WTC11 (cell line): ENCODE measurements around the gene DUT. TPM values are rescaled to one million over a fixed set of nuclear protein-coding genes. Genes with fewer than 3 reads are reported as not detected.

Experiments used
- ATAC-seq: fragments of 200-7000 bp; cut with Tn5 transposase; 2 replicates; pipeline ENCODE4 v1.10.0; 2021; ENCODE audit warnings: mild to moderate bottlenecking, moderate library complexity
- CTCF ChIA-PET: fragments of 300-600 bp; sonication (Branson Sonifier 250); formaldehyde crosslinking; loops from one replicate; lab custom pipeline; 2021; ENCODE audit warnings: antibody characterized with exemption; lab: Charles Lee
- POLR2A ChIA-PET: fragments of 350-600 bp; sonication (Branson Sonifier 250); formaldehyde crosslinking; loops from one replicate; lab custom pipeline; 2021; ENCODE audit warnings: antibody characterized with exemption; lab: Charles Lee
- DNase-seq: peaks from one replicate; pipeline ENCODE4 v3.0.0; 2021; ENCODE audit warnings: low spot score
- H3K27ac Mint-ChIP-seq: 2 replicates; pipeline ENCODE4 v1.8.0; 2021; ENCODE audit warnings: mixed read lengths
- H3K27me3 Mint-ChIP-seq: 2 replicates; pipeline ENCODE4 v1.8.0; 2021; ENCODE audit warnings: low read depth, mild to moderate bottlenecking, moderate library complexity, mixed read lengths
- H3K36me3 Mint-ChIP-seq: 2 replicates; pipeline ENCODE4 v1.8.0; 2021; ENCODE audit warnings: mixed read lengths
- H3K4me1 Mint-ChIP-seq: 2 replicates; pipeline ENCODE4 v1.8.0; 2022; ENCODE audit warnings: mixed read lengths
- H3K4me3 Mint-ChIP-seq: 2 replicates; pipeline ENCODE4 v1.8.0; 2021; ENCODE audit warnings: mild to moderate bottlenecking, moderate library complexity, mixed read lengths
- H3K9me3 Mint-ChIP-seq: 2 replicates; pipeline ENCODE4 v1.8.0; 2021; ENCODE audit warnings: mixed read lengths
- ELF4 ChIP-seq: sonication (generic); formaldehyde crosslinking; IDR thresholded peaks from 2 replicates; pipeline ENCODE4 v1.8.1; 2022; ENCODE audit warnings: low read depth, mild to moderate bottlenecking, moderate library complexity, missing genetic modification reagents
- FOXK1 ChIP-seq: sonication (generic); formaldehyde crosslinking; IDR thresholded peaks from 2 replicates; pipeline ENCODE4 v1.8.0; 2022; ENCODE audit warnings: mild to moderate bottlenecking, moderate library complexity, missing genetic modification reagents
- GABPB1 ChIP-seq: sonication (generic); formaldehyde crosslinking; IDR thresholded peaks from 2 replicates; pipeline ENCODE4 v1.8.1; 2023; ENCODE audit warnings: mild to moderate bottlenecking, missing genetic modification reagents
- IRF2 ChIP-seq: sonication (generic); formaldehyde crosslinking; IDR thresholded peaks from 2 replicates; pipeline ENCODE4 v1.8.0; 2022; ENCODE audit warnings: low read depth, missing genetic modification reagents, borderline replicate concordance
- MXD4 ChIP-seq: fragments of 250-450 bp; sonication (Bioruptor Pico); IDR thresholded peaks from 2 replicates; pipeline ENCODE4 v1.8.0; 2021; ENCODE audit warnings: mild to moderate bottlenecking, moderate library complexity, borderline replicate concordance
- OVOL2 ChIP-seq: fragments of 250-450 bp; sonication (Bioruptor Pico); IDR thresholded peaks from 2 replicates; pipeline ENCODE4 v1.9.0; 2021; ENCODE audit warnings: mild to moderate bottlenecking, borderline replicate concordance
- SMAD4 ChIP-seq: sonication (generic); formaldehyde crosslinking; IDR thresholded peaks from 2 replicates; pipeline ENCODE4 v1.8.0; 2022; ENCODE audit warnings: mild to moderate bottlenecking, missing genetic modification reagents
- SP1 ChIP-seq: sonication (generic); formaldehyde crosslinking; conservative IDR thresholded peaks from 2 replicates; pipeline ENCODE4 v1.8.1; 2022; ENCODE audit warnings: missing genetic modification reagents
- USF1 ChIP-seq: sonication (generic); formaldehyde crosslinking; IDR thresholded peaks from 2 replicates; pipeline ENCODE4 v1.8.0; 2022; ENCODE audit warnings: mild to moderate bottlenecking, missing genetic modification reagents
- total RNA-seq: library from RNA; stranded (reverse); gene quantifications from 3 replicates; pipeline ENCODE4 v1.2.3, GENCODE V29; 2021
- TF ChIP-seq, protein P1 (sequence below): sonication (generic); formaldehyde crosslinking; IDR thresholded peaks from 2 replicates; pipeline ENCODE4 v1.8.0; 2022; ENCODE audit warnings: mild to moderate bottlenecking, missing genetic modification reagents
- TF ChIP-seq, protein P2 (sequence below): sonication (generic); formaldehyde crosslinking; IDR thresholded peaks from 2 replicates; pipeline ENCODE4 v1.8.1; 2022; ENCODE audit warnings: low read depth, mild to moderate bottlenecking, moderate library complexity, missing genetic modification reagents, borderline replicate concordance
- TF ChIP-seq, protein P3 (sequence below): fragments of 250-450 bp; sonication (Bioruptor Pico); IDR thresholded peaks from 2 replicates; pipeline ENCODE4 v1.9.0; 2021; ENCODE audit warnings: mild to moderate bottlenecking
- TF ChIP-seq, protein P4 (sequence below): sonication (generic); formaldehyde crosslinking; IDR thresholded peaks from 2 replicates; pipeline ENCODE4 v1.8.1; 2023; ENCODE audit warnings: mild to moderate bottlenecking, moderate library complexity, missing genetic modification reagents
- TF ChIP-seq, protein P5 (sequence below): sonication (generic); formaldehyde crosslinking; IDR thresholded peaks from 2 replicates; pipeline ENCODE4 v1.8.1; 2022; ENCODE audit warnings: mild to moderate bottlenecking, moderate library complexity, missing genetic modification reagents
- TF ChIP-seq, protein P6 (sequence below): sonication (generic); formaldehyde crosslinking; IDR thresholded peaks from 2 replicates; pipeline ENCODE4 v1.8.0; 2022; ENCODE audit warnings: mild to moderate bottlenecking, missing genetic modification reagents

DUT gene
- total RNA-seq, 1 experiment from 2014 or later = 204 TPM

- TF ChIP-seq IRF2 (CRISPR knock-in tag) = no peak
- TF ChIP-seq, protein P1, sequence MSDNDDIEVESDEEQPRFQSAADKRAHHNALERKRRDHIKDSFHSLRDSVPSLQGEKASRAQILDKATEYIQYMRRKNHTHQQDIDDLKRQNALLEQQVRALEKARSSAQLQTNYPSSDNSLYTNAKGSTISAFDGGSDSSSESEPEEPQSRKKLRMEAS (CRISPR knock-in tag) = no peak
- TF ChIP-seq, protein P2, sequence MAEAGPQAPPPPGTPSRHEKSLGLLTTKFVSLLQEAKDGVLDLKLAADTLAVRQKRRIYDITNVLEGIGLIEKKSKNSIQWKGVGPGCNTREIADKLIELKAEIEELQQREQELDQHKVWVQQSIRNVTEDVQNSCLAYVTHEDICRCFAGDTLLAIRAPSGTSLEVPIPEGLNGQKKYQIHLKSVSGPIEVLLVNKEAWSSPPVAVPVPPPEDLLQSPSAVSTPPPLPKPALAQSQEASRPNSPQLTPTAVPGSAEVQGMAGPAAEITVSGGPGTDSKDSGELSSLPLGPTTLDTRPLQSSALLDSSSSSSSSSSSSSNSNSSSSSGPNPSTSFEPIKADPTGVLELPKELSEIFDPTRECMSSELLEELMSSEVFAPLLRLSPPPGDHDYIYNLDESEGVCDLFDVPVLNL (CRISPR knock-in tag) = no peak
- TF ChIP-seq FOXK1 = no peak
- TF ChIP-seq SP1 (CRISPR knock-in tag) = no peak
Measured at GRCh38 chr15:48388016-48388851, 57.0 kb downstream of the DUT start (continued).

DNA sequence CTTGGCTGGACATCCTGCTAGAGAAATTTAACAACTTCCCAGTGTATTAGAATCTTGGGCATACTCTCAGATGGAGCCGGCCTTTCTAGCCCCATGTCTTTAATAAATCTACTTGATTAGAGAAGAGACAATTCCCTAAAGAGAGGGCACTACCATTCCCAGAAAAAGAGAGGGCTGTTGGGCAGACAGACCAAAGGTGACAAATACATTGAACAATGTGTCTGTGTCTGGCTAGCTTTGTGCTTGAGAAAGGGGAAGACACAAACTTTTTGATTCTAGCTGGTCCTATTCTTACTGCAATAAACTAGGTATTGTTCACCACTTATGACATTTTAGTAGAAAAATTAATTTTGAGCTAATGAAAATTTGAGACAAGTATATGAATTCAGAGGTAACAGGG lies 57.7 kb downstream of the DUT start:
- no peaks in the 10 kb centered on the region for H3K4me1 Mint-ChIP-seq
- ChIA-PET CTCF (no interaction called here), POLR2A (no interaction called here)
- no peaks in the 10 kb centered on the region for H3K27me3 Mint-ChIP-seq
- H3K36me3 Mint-ChIP-seq = no peaks in the 10 kb centered on the region
- H3K4me3 Mint-ChIP-seq = no peak overlapping the region
- H3K9me3 Mint-ChIP-seq = no peaks in the 10 kb centered on the region
- ATAC-seq = no peak
- DNase-seq = no peak
- TF ChIP-seq GABPB1 (CRISPR knock-in tag) (no peak), SMAD4 (CRISPR knock-in tag) (no peak), MXD4 (CRISPR knock-in tag) (no peak), ELF4 (CRISPR knock-in tag) (no peak)
- TF ChIP-seq, protein P2 (CRISPR knock-in tag) = no peak
- TF ChIP-seq, protein P3, sequence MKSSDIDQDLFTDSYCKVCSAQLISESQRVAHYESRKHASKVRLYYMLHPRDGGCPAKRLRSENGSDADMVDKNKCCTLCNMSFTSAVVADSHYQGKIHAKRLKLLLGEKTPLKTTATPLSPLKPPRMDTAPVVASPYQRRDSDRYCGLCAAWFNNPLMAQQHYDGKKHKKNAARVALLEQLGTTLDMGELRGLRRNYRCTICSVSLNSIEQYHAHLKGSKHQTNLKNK (CRISPR knock-in tag) = no peak
- H3K27ac Mint-ChIP-seq = no peak overlapping the region

DNA sequence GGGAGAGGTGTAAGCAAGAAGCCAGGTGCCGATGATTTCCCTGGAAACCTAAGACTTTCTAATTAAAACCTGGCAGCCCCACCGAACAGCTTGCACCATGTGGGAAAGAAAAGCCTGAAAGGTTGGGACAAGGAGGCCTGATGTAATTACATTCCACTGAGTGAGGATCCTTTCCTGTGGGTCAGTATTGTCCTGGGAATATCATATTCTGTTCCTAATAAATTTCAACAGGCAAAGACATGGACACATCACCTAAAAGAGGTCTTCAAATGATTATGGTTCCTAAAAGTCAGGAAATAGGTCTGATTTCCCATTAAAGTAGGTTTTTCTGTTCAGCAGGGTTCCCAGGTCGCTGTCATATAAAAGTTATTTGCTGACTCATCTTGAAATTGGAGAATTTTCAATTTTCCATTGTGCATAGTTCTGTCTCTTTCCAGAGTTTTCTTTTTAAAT lies 58.5 kb downstream of the DUT start:
- CTCF ChIA-PET = no interaction called here
- 0 out of 2 replicates have a peak, but pooled peaks cover 3% of the 10 kb centered on the region for H3K4me1 Mint-ChIP-seq
- H3K27ac Mint-ChIP-seq = no peak overlapping the region
- no peaks in the 10 kb centered on the region for H3K27me3 Mint-ChIP-seq
- no peak for TF ChIP-seq ELF4 (CRISPR knock-in tag)
- TF ChIP-seq OVOL2 (CRISPR knock-in tag) = no peak
- TF ChIP-seq, protein P4, sequence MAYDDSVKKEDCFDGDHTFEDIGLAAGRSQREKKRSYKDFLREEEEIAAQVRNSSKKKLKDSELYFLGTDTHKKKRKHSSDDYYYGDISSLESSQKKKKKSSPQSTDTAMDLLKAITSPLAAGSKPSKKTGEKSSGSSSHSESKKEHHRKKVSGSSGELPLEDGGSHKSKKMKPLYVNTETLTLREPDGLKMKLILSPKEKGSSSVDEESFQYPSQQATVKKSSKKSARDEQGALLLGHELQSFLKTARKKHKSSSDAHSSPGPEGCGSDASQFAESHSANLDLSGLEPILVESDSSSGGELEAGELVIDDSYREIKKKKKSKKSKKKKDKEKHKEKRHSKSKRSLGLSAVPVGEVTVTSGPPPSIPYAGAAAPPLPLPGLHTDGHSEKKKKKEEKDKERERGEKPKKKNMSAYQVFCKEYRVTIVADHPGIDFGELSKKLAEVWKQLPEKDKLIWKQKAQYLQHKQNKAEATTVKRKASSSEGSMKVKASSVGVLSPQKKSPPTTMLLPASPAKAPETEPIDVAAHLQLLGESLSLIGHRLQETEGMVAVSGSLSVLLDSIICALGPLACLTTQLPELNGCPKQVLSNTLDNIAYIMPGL (CRISPR knock-in tag) = no peak
- TF ChIP-seq, protein P5, sequence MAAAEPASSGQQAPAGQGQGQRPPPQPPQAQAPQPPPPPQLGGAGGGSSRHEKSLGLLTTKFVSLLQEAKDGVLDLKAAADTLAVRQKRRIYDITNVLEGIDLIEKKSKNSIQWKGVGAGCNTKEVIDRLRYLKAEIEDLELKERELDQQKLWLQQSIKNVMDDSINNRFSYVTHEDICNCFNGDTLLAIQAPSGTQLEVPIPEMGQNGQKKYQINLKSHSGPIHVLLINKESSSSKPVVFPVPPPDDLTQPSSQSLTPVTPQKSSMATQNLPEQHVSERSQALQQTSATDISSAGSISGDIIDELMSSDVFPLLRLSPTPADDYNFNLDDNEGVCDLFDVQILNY (CRISPR knock-in tag) = no peak
- TF ChIP-seq USF1 = no peak
- TF ChIP-seq, protein P6, sequence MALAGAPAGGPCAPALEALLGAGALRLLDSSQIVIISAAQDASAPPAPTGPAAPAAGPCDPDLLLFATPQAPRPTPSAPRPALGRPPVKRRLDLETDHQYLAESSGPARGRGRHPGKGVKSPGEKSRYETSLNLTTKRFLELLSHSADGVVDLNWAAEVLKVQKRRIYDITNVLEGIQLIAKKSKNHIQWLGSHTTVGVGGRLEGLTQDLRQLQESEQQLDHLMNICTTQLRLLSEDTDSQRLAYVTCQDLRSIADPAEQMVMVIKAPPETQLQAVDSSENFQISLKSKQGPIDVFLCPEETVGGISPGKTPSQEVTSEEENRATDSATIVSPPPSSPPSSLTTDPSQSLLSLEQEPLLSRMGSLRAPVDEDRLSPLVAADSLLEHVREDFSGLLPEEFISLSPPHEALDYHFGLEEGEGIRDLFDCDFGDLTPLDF = no peak
- no peak for DNase-seq
- POLR2A ChIA-PET = no interaction called here
- ATAC-seq = no peak
- H3K36me3 Mint-ChIP-seq = no peaks in the 10 kb centered on the region
- H3K4me3 Mint-ChIP-seq = no peak overlapping the region
- 0 out of 2 replicates have a peak, but pooled peaks cover 3% of the 10 kb centered on the region for H3K9me3 Mint-ChIP-seq
